ENCODE data around the gene SLC28A1. TPM values are rescaled to one million over a fixed set of nuclear protein-coding genes. Genes with fewer than 3 reads are reported as not detected.

Gene SLC28A1
- total RNA-seq, 1 donor from 2014 or later, result 0.19 TPM

DNA sequence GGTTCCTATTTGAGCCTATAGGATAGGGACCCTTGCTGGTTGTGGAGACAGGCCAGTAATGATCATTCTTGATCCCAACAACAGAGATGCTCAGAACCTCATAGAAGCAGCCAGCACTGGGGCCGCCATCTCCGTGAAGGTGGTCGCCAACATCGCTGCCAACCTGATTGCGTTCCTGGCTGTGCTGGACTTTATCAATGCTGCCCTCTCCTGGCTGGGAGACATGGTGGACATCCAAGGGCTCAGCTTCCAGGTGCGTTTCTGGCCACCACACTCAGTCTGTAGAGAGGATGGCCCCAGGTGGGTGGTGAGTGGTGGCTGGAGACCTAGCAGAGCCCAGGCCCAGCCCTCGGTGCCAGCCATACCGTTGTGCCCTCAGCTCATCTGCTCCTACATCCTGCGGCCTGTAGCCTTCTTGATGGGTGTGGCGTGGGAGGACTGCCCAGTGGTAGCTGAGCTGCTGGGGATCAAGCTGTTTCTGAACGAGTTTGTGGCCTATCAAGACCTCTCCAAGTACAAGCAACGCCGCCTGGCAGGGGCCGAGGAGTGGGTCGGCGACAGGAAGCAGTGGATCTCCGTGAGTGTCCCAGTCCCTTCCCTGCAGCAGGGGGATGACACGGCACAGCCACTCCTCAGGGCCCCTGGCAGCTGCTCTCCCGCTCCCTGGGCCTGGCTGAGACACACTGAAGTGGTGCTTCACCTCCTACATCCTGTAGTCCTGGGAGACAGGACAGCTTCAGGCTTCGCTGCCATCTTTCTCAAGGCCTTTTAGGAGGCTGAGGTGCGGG lies 50.7 kb downstream of the SLC28A1 start:
- DNase-seq (ENCODE audit: low spot score), result no peak

GRCh38 chr15:84937144-84937543 lies 52.7 kb downstream of the SLC28A1 start:
- no peak for DNase-seq (ENCODE audit: low spot score)

DNA sequence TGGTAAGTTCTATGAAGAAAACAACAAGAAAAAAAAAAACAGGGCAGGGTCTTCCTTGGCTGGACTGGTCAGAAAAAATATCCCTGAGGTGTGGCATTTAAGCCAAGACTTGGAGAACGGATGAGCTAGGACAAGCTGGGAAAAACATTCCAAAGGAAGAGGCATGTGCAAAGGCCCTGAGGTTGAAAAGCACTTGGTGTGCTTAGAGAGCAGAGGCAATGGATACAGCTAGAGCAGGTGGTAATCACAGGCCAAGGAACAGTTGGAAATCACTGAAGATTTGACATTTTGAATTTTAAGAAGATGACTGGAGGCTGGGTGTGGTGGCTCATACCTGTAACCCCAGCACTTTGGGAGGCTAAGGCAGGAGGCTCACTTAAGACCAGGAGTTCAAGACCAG lies 54.3 kb downstream of the SLC28A1 start:
- no peak for DNase-seq (ENCODE audit: low spot score)

GRCh38 chr15:84940399-84940798 lies 55.9 kb downstream of the SLC28A1 start:
- DNase-seq (ENCODE audit: low spot score), result no peak

DNA sequence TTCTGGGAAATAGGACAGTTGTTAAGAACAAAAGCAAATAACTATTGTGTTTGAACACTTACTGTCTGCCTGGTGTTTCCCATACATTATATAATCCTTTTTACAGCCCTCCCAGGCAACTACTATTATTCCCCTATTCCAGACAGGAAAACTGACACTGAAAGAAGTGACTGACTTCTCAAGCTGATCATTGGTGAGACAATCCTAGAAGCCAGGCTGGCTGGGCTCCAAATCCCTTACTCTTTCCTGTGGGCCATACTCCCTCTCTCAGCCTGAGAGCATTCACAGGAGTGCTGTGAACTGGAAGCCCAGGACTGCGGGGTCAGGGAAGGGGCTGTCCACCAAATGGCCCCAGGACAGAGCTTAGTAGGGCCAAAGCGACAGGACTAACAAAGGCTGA lies 58.0 kb downstream of the SLC28A1 start:
- DNase-seq (ENCODE audit: low spot score), result no peak

DNA sequence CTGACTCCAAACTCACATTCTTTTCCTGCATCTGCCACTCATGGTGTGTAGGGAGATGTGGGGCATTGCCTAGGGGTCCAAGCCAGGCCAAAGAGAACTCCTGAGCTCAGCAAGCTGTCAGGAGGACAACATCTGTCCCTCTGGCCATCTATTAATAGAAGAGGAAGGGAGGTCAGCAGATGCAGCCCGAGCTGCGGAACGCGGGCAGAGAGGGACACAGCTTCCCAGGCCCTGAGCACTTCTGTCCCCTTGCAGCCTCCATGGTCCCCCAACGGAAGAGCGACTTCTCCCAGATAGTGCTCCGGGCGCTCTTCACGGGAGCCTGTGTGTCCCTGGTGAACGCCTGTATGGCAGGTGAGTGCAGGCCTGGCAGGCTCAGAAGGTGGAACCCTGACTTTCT lies 59.8 kb downstream of the SLC28A1 start:
- no peak for DNase-seq (ENCODE audit: low spot score)

DNA sequence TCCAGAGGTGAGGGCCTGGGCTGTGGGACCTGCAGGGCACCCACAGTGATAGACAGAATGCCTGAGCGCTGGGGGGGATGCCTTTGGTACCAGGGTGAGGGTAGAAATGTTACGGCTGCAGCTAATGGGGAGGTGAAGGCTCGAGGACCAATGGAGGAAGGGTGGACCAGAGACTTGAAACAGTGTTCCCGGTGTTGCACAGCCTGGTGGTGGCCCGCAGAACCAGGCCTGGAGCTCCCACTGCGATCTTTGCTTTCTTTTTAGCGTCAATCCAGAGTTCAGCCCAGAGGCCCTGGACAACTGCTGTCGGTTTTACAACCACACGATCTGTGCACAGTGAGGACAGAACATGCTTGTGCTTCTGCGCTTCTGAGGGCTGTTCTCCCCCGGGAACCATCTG lies 60.4 kb downstream of the SLC28A1 start:
- no peak for DNase-seq (ENCODE audit: low spot score)

GRCh38 chr15:84946772-84947489 lies 62.5 kb downstream of the SLC28A1 start:
- no peak for DNase-seq (ENCODE audit: low spot score)

DNA sequence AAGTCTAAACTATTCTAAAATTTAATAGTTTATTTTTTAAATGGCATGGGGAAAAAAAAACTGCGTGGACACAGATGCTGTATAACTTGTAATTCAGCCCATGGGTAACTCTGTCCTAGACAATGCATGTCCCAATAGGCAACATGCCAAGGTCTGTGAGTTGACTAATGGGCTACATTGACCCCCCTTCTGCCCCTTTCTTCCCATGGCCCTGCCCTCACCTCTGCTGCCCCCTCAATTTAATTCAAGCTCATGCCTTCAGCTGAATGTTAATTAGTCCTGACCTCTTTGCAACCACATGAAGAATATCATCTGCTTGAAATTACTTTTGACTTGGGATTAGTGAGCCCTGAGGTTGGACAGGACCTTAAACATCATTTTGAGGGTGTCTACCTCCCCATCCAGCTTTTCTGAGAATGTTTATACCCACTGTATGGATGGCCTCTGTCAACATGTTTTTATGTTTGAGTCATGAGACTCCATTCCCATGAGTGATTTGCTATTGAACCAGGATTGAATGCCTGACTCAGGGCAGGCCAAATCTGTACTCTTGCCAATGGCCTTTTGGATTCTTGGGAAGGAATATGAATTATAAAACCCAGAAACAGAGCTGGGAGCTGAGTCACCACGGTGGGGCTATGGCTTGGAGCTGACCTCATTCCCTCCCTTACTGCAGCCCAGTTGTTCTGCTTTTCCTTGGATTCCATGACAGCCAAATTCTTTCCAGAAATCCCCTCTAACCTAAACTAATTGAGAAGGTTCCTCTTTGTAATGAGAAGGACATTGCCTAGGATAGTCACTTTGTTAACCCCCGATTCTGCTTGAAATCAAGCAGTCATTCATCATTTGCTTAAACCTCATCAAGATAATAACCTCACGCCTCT lies 63.7 kb downstream of the SLC28A1 start:
- DNase-seq (ENCODE audit: low spot score), result no peak

GRCh38 chr15:84949043-84949442 lies 64.6 kb downstream of the SLC28A1 start:
- no peak for DNase-seq (ENCODE audit: low spot score)

DNA sequence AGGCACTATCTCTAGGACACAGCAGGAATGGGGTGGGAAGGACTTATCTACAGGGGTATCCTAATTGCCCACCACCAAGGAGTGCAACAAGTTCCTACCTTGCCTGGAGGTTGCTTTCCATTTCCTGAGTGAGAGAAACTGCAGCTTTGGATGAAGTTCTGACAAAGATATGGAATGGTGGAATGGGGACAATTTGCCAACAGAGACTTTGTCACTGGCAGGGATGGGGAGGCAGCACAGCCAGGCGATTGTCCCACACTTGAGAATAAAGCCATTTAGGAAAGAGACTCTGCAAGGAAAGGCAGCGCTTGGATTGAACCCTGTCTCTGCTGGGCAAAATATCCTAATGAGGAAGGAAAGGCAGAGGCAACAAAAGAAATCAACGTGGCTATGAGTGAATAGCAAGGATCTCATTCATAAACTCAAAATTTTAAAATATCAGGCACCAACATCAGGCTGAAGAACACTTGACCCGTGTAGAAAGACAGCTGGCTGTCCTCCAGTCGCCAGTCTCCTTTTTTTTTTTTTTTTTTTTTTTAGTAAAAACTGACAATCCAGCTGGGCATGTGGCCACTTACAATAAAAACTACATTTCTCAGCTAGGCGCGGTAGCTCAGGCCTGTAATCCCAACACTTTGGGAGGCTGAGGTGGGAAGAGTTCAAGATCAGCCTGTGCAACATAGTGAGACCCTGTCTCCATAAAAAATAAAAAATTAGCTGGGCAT lies 65.5 kb downstream of the SLC28A1 start:
- DNase-seq (ENCODE audit: low spot score), result no peak

DNA sequence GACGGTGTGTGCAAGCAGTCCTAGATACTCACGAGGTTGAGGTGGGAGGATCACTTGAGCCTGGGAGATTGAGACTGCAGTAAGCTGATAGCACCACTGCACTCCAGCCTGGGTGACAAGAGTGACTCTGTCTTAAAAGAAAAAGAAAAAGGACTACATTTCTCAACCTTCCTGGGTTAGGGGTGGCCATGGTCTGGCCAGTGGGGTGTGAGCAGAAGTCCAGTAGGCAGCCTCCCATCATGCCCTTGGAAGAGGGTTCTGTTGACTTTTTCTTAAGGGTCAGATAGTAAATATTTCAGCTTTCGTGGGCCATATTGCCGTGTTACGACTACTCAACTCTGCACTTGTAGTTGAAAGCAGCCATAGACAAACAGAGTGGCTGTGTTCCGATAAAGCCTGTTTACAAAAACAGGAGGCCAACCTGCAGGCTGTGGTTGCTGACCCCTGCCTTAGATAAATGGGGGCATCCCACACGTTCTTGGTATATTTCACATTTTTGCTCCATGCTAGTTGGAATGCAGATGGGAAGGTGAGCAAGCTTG lies 66.2 kb downstream of the SLC28A1 start:
- DNase-seq (ENCODE audit: low spot score), result no peak

DNA sequence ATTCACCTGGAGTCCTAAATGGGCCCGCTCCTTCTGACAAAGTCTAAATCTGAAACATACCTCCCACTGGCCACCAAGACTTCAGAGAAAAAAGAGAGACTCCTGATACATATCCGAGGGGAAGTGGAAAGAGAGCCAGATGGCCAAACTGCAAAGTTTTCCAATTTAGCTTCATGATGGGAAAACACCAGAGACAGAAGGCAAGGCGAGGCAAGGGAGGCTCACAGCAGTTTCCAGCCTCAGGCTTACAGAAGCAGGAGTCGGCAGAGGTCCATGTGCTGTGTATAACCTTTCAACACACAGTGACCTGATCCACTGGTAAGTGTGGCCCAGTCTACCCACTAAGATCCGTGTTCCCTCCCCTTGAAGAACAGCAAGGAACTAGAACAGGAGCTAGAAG lies 67.3 kb downstream of the SLC28A1 start:
- no peak for DNase-seq (ENCODE audit: low spot score)

GRCh38 chr15:84953136-84953535 lies 68.7 kb downstream of the SLC28A1 start:
- no peak for DNase-seq (ENCODE audit: low spot score)

GRCh38 chr15:84953726-84954125 lies 69.3 kb downstream of the SLC28A1 start:
- DNase-seq (ENCODE audit: low spot score), result no peak

DNA sequence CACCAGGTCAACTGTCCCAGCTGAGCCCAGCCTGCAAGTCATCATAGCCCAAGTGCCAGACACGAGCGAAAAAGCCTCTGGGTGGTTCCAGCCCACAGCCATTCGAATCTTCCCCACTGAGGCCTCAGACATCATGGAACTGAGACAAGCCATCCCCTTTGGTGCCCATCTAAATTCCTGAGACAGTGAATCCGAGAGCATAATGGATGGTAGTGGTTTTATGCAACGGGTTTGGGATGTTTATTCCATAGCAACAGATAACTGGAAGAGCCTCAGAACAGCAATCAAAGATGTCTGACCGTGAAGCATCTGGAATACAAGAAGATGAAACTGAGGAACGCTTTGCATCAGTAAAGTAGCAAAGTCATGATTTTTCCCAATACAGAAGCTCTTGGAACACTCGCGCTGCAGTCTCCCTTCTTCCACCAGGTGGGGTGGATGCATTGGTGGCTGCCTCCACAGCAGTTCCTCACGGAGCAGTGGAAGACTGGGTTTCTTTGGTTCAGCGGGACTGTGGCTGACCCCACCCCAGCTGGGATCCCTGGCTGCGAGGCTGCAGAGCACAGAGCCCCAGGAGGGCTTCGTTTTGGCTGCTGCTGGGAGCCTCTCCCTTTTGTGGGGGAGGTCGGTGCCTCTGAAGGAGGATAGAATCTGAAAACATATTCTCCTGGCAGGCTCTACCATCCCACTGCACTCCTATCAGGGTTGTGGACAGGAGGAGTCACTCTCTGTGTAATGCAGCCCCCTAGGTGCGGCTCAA lies 70.8 kb downstream of the SLC28A1 start:
- DNase-seq (ENCODE audit: low spot score), result no peak

- DNase-seq (ENCODE audit: low spot score), result no peak
These were observed 71.7 kb downstream of the SLC28A1 start for GRCh38 chr15:84956199-84956598.

- DNase-seq (ENCODE audit: low spot score), result no peak
These were observed 76.1 kb downstream of the SLC28A1 start for GRCh38 chr15:84960391-84961113.

DNA sequence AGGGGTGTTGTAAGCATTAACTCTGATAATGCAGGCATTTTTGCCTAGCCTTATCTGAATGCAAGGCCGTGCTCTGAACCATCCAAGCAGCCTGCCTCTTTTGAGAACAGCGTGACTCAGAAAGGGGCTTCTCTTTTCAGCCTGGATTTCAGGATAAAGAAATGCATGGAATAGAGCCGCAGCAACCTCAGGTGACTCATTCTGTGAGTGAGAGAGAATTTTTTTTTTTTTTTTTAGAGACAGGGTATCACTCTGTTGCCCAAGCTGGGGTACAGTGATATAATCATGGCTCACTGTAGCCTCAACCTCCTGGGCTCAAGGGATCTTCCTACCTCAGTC lies 76.6 kb downstream of the SLC28A1 start:
- no peak for DNase-seq (ENCODE audit: low spot score)

GRCh38 chr15:84961707-84962106 lies 77.2 kb downstream of the SLC28A1 start:
- no peak for DNase-seq (ENCODE audit: low spot score)
